ENCODE measurements around the gene SSC5D.

SSC5D gene

GRCh38 chr19:55464039-55464661 is 24.1 kb upstream of the SSC5D start:
- Histone ChIP-seq H3K9me3 (ENCODE audit: insufficient read depth, low read depth, low read length) (no peaks in the 10 kb centered on the region), H3K79me2 (ENCODE audit: insufficient read depth, low read length) (peaks cover 19% of the 10 kb centered on the region), H3K36me3 (ENCODE audit: insufficient read depth, low read length) (no peaks in the 10 kb centered on the region), H2AFZ (ENCODE audit: low read length) (no peak overlapping the region), H4K20me1 (ENCODE audit: insufficient read depth, low read length, poor library complexity, severe bottlenecking) (peaks cover 12% of the 10 kb centered on the region), H3K9ac (ENCODE audit: low read depth, low read length, poor library complexity, severe bottlenecking) (no peak overlapping the region), H3K4me2 (ENCODE audit: low read depth, low read length, poor library complexity, severe bottlenecking) (no peak overlapping the region), H3F3A (ENCODE audit: low read depth) (0 out of 2 replicates have a peak, but pooled peaks cover 3% of the 10 kb centered on the region), H3K9me2 (replicated peaks; ENCODE audit: low read depth, low read length) (no peaks in the 10 kb centered on the region), H3K4me1 (ENCODE audit: insufficient read depth, low read length, poor library complexity, severe bottlenecking) (peaks cover 26% of the 10 kb centered on the region), H3K27me3 (ENCODE audit: insufficient read depth, low read length, poor library complexity, severe bottlenecking) (peaks cover 3% of the 10 kb centered on the region), H3K4me3 (ENCODE audit: low read length, poor library complexity, severe bottlenecking) (no peak overlapping the region)
- TF ChIP-seq CTCF (conservative IDR thresholded peaks at IDR 0.05; ENCODE audit: low read length) (no peak), EZH2phosphoT487 (IDR thresholded peaks at IDR 0.05; ENCODE audit: borderline replicate concordance) (no peak)

- H3K36me3 ChIP-seq (ENCODE audit: insufficient read depth, low read length), result no peaks in the 10 kb centered on the region
- peaks cover 21% of the 10 kb centered on the region for H3K4me1 ChIP-seq (ENCODE audit: insufficient read depth, low read length, poor library complexity, severe bottlenecking)
- peaks cover 17% of the 10 kb centered on the region for H3K79me2 ChIP-seq (ENCODE audit: insufficient read depth, low read length)
- no peak within 1 kb of the TSS for H3K9ac ChIP-seq (ENCODE audit: low read depth, low read length, poor library complexity, severe bottlenecking)
- H4K20me1 ChIP-seq (ENCODE audit: insufficient read depth, low read length, poor library complexity, severe bottlenecking), result peaks cover 7% of the 10 kb centered on the region
- H3K27me3 ChIP-seq (ENCODE audit: insufficient read depth, low read length, poor library complexity, severe bottlenecking), result peaks cover 3% of the 10 kb centered on the region
- no peaks in the 10 kb centered on the region for H3K9me2 ChIP-seq (replicated peaks; ENCODE audit: low read depth, low read length)
- H3K4me3 ChIP-seq (ENCODE audit: low read length, poor library complexity, severe bottlenecking), result no peak within 1 kb of the TSS
- H2AFZ ChIP-seq (ENCODE audit: low read length), result no peak within 1 kb of the TSS
- H3F3A ChIP-seq (ENCODE audit: low read depth), result 0 out of 2 replicates have a peak, but pooled peaks cover 3% of the 10 kb centered on the region
- no peak for TF ChIP-seq EZH2phosphoT487 (IDR thresholded peaks at IDR 0.05; ENCODE audit: borderline replicate concordance)
- no peak for TF ChIP-seq CTCF (conservative IDR thresholded peaks at IDR 0.05; ENCODE audit: low read length)
- H3K4me2 ChIP-seq (ENCODE audit: low read depth, low read length, poor library complexity, severe bottlenecking), result no peak within 1 kb of the TSS
- H3K9me3 ChIP-seq (ENCODE audit: insufficient read depth, low read depth, low read length), result no peaks in the 10 kb centered on the region
Observed at GRCh38 chr19:55464662-55465054, 23.6 kb upstream of the SSC5D start, which contains the start of gene C19orf85. C19orf85 (minus strand) TSS chr19:55464751; CDS start chr19:55464554, 197 bp downstream.

GRCh38 chr19:55465460-55466240 is 22.6 kb upstream of the SSC5D start:
- no peak overlapping the region for H3K4me3 ChIP-seq (ENCODE audit: low read length, poor library complexity, severe bottlenecking)
- peaks cover 7% of the 10 kb centered on the region for H3K79me2 ChIP-seq (ENCODE audit: insufficient read depth, low read length)
- no peaks in the 10 kb centered on the region for H3K9me2 ChIP-seq (replicated peaks; ENCODE audit: low read depth, low read length)
- H3K27me3 ChIP-seq (ENCODE audit: insufficient read depth, low read length, poor library complexity, severe bottlenecking), result peaks cover 3% of the 10 kb centered on the region
- peaks cover 11% of the 10 kb centered on the region for H3K4me1 ChIP-seq (ENCODE audit: insufficient read depth, low read length, poor library complexity, severe bottlenecking)
- H3F3A ChIP-seq (ENCODE audit: low read depth), result no peaks in the 10 kb centered on the region
- H3K9ac ChIP-seq (ENCODE audit: low read depth, low read length, poor library complexity, severe bottlenecking), result no peak overlapping the region
- no peaks in the 10 kb centered on the region for H3K9me3 ChIP-seq (ENCODE audit: insufficient read depth, low read depth, low read length)
- H4K20me1 ChIP-seq (ENCODE audit: insufficient read depth, low read length, poor library complexity, severe bottlenecking), result peaks cover 2% of the 10 kb centered on the region
- H3K4me2 ChIP-seq (ENCODE audit: low read depth, low read length, poor library complexity, severe bottlenecking), result no peak overlapping the region
- TF ChIP-seq CTCF (conservative IDR thresholded peaks at IDR 0.05; ENCODE audit: low read length) (no peak), EZH2phosphoT487 (IDR thresholded peaks at IDR 0.05; ENCODE audit: borderline replicate concordance) (no peak)
- H3K36me3 ChIP-seq (ENCODE audit: insufficient read depth, low read length), result no peaks in the 10 kb centered on the region
- H2AFZ ChIP-seq (ENCODE audit: low read length), result no peak overlapping the region

All from Loucy (cell line).